ENCODE results near the gene ATRAID. TPM values are rescaled to one million over a fixed set of nuclear protein-coding genes. Genes with fewer than 3 reads are reported as not detected.
A peak's percentile ranks its signal among the peaks of the same experiment; 100 is the strongest.
"Not testable (repeated sequence)": the region's sequence is repeated elsewhere in the genome, so short reads cannot be mapped to it uniquely, and the experiment has no call there.

Gene ATRAID
- polyA plus RNA-seq, 4 donors, result 144 to 186 (median 158) TPM

DNA sequence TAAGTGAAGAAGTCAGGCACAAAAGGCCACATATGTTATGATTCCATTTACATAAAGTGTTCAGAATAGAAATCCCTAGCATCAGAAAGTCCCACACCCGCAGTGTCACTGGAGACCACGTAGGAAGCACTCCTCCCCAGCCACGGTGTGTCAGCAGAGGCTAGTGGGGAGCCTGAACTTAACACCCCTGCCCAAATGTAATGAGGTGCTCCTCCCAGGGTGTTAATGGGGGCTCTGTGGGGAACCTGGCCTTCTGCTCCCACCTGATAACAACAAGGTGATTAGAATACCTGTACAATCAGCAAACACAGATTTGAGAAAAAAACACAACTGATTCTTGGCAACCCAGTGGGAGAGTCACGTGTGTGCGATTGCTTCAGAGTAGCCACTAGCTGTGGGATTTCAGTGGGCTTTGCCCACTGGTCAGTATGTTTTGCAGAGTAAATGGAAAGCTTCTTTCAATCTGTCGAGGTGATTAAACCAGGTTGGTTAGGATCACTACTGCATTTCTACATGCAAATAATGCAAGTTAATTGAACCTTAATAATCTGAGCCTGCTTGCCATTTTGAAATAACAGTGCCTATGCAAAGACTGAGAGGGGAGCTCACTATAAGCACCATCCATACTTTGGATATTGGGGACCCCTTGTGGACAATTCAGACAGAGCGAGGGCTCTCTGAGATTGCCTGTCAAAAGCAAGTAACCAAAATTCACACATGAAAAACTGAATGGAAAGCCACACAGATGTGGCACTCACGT, 20.6 kb upstream of the ATRAID start:
- DNase-seq (ENCODE audit: low read depth in 4 of 4, low spot score in 2 of 4), result peak in 2 of 4 donors; percentile 28 to 54

DNA sequence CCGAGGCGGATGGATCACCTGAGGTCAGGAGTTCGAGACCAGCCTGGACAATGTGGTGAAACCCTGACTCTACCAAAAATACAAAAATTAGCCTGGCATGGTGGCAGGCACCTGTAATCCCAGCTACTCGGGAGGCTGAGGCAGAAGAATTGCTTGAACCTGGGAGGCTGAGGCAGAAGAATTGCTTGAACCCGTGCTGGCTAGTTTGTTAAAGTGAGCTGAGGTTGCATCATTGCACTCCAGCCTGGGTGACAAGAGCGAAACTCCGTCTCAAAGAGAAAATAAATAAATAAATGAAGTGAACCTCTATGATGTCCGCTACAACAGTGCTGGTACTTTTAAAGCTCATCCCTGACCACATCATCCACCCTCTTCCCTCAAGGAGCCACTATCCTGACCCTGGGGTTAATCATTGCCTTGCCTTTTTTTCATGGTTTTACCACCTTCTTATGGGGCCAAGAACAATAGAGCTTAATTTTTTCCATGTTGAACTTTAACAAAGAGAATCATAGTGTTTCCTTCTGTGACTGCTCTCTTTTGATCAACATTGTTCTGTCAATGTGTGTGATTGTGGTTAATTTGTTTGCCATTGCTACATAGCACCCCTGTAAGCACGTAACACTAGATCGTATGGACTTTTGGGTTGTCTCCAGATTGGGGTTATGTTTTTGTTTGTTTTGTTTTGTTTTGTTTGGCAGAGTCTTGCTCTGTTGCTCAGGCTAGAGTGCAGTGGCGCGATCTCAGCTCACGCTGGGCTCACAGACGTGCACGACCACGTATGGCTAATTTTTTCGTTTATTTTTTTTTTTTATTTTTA, 17.1 kb upstream of the ATRAID start:
- no peak for DNase-seq (ENCODE audit: low read depth in 4 of 4, low spot score in 2 of 4)

GRCh38 chr2:27195799-27196198, 16.0 kb upstream of the ATRAID start:
- DNase-seq (ENCODE audit: low read depth in 4 of 4, low spot score in 2 of 4), result not testable (repeated sequence)

DNA sequence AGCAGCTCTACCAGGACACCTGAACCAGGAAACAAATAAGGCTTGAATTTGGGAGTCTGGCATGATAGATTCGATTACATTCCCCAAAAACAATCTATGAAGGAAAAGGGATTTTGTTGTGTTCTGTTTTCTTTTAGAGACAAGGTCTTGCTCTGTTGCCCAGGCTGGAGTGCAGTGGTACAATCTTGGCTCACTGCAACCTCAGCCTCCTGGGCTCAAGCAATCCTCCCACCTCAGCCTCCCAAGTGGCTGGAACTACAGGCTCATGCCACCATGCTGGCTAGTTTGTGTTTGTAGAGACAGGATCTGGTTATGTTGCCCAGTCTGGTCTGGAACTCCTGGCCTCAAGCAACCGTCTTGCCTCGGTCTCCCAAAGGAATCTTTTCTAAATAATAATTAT, 13.8 kb upstream of the ATRAID start:
- not testable (repeated sequence) for DNase-seq (ENCODE audit: low read depth in 4 of 4, low spot score in 2 of 4)

DNA sequence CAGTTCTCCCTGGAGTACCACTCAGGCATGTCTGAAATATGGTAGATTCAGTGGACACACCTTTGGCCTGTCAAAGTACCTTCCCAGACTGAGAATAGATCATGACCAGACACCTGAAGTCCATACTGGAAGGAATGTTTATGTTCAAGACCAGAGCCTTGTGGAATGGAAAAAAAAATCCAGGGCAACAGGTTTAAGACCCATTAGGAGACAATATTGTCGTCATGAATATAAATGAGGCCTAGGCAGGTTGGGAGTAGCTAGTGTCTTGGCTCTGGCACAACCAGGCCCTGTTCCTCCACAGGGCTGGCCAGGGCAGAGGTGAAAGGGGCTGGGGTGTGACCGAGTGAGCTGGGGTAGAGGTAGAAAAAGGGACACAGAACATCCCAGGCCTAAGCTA, 13.2 kb upstream of the ATRAID start:
- DNase-seq (ENCODE audit: low read depth in 4 of 4, low spot score in 2 of 4), result no peak

GRCh38 chr2:27199241-27199640, 12.6 kb upstream of the ATRAID start:
- no peak for DNase-seq (ENCODE audit: low read depth in 4 of 4, low spot score in 2 of 4)

- no peak for DNase-seq (ENCODE audit: low read depth in 4 of 4, low spot score in 2 of 4)
These were observed 10.2 kb upstream of the ATRAID start for GRCh38 chr2:27201675-27202074.

GRCh38 chr2:27202854-27203253, 9.0 kb upstream of the ATRAID start:
- DNase-seq (ENCODE audit: low read depth in 4 of 4, low spot score in 2 of 4), result no peak

- no peak for DNase-seq (ENCODE audit: low read depth in 4 of 4, low spot score in 2 of 4)
These were observed 8.1 kb upstream of the ATRAID start for GRCh38 chr2:27203741-27204140.

- DNase-seq (ENCODE audit: low read depth in 4 of 4, low spot score in 2 of 4), result no peak
These were observed 7.3 kb upstream of the ATRAID start for GRCh38 chr2:27204566-27204965.

DNA sequence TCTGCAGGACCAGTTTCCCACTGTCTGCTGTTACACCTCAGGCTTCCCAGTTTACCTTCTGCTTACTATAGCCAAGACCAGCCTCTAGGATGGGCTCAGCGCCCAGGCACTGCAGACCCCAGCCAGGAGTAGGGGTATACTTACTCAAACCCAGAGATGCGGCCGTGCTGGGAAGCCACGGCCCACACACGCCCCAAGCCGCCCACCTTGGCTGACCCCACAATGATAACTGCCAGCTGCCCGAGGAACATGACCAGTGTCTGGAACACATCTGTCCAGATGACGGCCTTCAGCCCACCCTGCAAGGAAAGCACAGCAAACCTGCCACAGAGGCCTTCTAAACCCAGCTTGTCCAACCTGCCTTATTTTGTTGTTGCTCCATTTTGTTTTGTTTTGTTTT, 6.6 kb upstream of the ATRAID start:
- no peak for DNase-seq (ENCODE audit: low read depth in 4 of 4, low spot score in 2 of 4)

DNA sequence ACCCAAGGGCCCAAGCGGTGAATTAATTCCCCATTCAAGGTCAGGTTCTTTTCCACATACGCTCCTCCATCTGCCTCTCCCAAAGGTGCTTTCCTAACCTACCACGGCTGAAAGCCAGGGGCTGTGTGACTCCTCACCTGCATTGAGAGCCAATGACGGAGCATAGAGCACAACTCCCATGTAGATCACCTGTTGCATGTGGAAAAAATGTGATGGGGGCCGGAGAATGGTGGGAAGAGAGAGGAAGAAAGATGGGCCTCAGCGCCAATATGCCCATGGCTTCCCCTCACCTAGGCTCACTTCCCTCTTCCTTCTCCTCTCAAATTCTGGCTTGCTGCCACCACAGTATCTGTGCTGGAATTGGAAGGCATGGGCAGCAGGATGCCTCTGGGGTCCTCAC, 5.5 kb upstream of the ATRAID start:
- DNase-seq (ENCODE audit: low read depth in 4 of 4, low spot score in 2 of 4), result no peak

DNA sequence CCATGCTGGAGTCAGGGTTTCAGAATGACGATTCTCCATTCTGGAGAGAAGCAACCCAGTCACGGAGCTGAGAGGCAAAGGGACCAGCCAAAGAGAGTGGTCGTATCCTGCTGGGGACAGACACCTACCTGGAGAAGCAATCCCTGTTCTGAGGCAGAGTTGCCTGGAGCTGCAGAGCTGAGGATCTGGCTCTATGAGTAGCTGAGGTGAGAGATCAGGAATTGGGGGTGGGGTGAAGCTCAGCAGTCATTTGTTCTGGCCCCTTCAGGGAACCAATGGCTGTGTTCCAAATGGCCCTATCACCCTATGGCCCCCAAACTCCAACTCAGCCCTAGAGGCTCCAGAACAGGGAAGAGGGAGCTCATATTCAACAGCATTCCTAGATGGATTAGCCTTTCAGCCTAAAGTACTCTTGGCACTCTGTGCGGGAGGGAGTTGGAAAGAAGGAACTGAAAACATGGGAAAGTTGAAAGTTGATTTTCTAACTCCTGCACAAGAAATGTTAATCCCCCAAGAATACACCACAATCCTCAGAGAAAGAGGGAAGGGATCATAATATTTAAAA, 3.3 kb upstream of the ATRAID start:
- DNase-seq (ENCODE audit: low read depth in 4 of 4, low spot score in 2 of 4), result no peak

DNA sequence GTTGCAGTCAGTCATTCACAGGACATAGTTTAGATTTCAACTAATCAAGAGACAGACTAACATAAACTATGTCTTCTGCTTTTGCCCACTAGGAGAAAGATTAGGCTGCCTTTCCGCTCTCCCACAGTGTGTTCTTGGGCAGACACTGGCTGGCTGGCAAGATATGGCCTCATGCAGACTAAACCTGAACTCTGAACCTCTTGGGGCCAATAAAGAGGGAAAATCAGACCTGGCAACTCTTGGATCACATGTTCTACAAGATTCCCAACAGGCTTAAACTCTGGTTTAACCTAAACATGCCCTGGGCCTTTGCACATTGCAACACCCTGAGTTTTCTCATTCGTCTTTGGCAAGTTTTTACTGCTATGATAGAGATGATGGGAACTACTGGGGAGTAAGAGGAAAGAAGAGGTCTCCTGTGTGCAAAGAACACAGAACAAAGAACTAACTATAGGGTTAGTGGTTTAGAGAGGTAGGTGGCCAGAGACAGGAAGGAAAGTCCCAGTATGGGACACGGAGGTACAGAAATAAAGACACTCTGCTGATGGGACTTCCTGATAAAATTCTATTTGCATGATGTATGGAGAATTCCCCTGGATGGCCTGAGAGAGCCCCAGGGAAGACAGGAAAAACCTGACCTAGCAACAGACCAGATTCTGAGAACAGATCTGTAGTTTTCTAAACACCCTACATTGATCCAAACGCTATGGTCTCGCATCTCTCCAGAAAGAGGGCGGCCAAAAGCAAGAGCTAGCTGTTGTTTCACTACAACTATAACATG, 2.0 kb upstream of the ATRAID start:
- no peak for DNase-seq (ENCODE audit: low read depth in 4 of 4, low spot score in 2 of 4)

GRCh38 chr2:27211241-27211942, 449 bp upstream of the ATRAID start:
- DNase-seq (ENCODE audit: low read depth in 4 of 4, low spot score in 2 of 4), result no peak

DNA sequence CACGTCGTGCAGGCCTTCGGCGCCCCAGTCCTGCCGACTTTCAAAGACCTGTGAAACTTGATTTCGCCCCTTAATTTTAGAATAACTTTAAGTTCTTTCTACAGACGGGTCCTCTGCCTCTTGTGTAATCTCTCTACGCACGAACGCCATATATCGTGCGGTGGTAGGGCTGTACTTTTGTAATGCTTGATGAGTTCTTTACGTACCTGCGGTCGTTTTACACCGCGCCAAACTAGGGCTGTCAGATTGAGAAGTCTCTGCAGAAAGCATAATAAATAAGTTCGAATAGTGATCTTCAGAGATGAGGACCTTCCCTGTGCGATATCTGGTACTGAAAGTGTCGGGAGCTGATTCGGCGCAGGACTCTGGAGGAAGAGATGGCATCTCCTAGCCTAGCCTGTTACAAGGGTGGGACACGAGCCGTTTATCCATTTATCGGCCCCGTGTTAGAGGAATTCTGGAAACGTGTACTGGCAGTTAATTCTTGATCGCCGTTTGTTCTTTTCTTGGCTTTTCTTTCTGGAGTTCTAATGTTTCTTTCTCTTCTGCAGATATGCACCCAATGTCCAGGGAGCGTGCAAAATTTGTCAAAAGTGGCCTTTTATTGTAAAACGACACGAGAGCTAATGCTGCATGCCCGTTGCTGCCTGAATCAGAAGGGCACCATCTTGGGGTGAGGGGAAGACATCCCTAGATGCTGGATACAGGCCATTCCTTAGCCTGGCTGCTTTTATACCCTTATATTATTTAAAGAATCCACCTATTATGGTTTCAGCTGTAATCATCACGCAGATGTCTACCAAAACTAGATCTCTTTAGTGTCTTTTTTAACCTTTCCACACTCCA, 1.0 kb downstream of the ATRAID start:
- peak in 1 of 4 donors; percentile 50 for DNase-seq (ENCODE audit: low read depth in 4 of 4, low spot score in 2 of 4)

DNA sequence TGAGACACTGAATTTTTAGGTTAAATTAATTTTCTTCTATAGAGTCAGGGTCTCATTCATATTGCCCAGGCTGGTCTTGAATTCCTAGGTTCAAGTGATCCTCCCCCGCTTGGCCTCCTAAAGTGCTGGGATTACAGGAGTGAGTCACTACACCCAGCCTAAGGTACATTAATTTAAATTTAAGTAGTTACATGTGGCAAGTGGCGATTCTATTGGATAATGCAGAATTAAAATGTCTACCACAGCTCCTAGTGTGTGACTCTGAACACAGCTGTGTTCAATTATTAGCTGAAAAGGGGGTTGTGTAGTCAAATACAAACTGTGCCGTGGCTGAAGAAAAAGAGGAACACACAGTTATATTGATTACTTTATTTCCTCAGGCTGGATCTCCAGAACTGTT, 3.1 kb downstream of the ATRAID start:
- no peak for DNase-seq (ENCODE audit: low read depth in 4 of 4, low spot score in 2 of 4)

GRCh38 chr2:27216416-27217137, 4.7 kb downstream of the ATRAID start:
- DNase-seq (ENCODE audit: low read depth in 4 of 4, low spot score in 2 of 4), result no peak
